CD4-positive, alpha-beta T cell (primary cell): ENCODE data around the gene SPSB1. TPM values are rescaled to one million over a fixed set of nuclear protein-coding genes. Genes with fewer than 3 reads are reported as not detected.

Experiments
- ATAC-seq: fragments of 200-7000 bp; cut with Tn5 transposase; one replicate; pipeline ENCODE4 v1.10.0; 2022; ENCODE audit warnings: mild to moderate bottlenecking; ENCODE audit not compliant: poor library complexity
- CTCF ChIA-PET: fragments of 350-600 bp; sonication (Branson Sonifier 250); formaldehyde crosslinking; loops from one replicate; lab custom pipeline; 2021; ENCODE audit warnings: antibody characterized with exemption, inconsistent platforms; lab: Charles Lee
- POLR2A ChIA-PET: fragments of 350-600 bp; sonication (Branson Sonifier 250); formaldehyde crosslinking; loops from one replicate; lab custom pipeline; 2021; ENCODE audit warnings: antibody characterized with exemption, inconsistent platforms; lab: Charles Lee
- DNase-seq, 14 experiments: peaks; one replicate each; pipeline ENCODE4 v3.0.0-alpha.2; 2013 to 2020; ENCODE audit warnings: mixed read lengths in 2 of 14
- H3K27ac ChIP-seq, 2 donors: one replicate each; pipeline versions ENCODE4 v1.5.1 to v1.7.0; 2013; ENCODE audit warnings: low read length in 2 of 2, low read depth in 1 of 2, mild to moderate bottlenecking in 1 of 2
- H3K27me3 ChIP-seq, 2 experiments: 1 replicate in 1 of 2; 2 replicates in 1 of 2; pipeline versions ENCODE4 v1.6.1 to v1.7.0; 2013; ENCODE audit warnings: low read length in 2 of 2, control low read depth in 1 of 2, mild to moderate bottlenecking in 1 of 2, moderate library complexity in 1 of 2; ENCODE audit not compliant: insufficient read depth in 2 of 2, control insufficient read depth in 1 of 2
- H3K36me3 ChIP-seq: one replicate; pipeline ENCODE4 v1.6.1; 2013; ENCODE audit warnings: low read length, control low read depth; ENCODE audit not compliant: insufficient read depth
- H3K4me1 ChIP-seq: one replicate; pipeline ENCODE4 v1.6.1; 2013; ENCODE audit warnings: low read length, control low read depth; ENCODE audit not compliant: insufficient read depth
- H3K4me3 ChIP-seq: one replicate; pipeline ENCODE4 v1.5.1; 2013; ENCODE audit warnings: mild to moderate bottlenecking, low read length, moderate library complexity
- H3K9me3 ChIP-seq, 2 experiments: 1 replicate in 1 of 2; 2 replicates in 1 of 2; pipeline versions ENCODE4 v1.6.1 to v1.7.0; 2013; ENCODE audit warnings: low read length in 2 of 2, mild to moderate bottlenecking in 2 of 2, control low read depth in 1 of 2, moderate library complexity in 1 of 2; ENCODE audit not compliant: control insufficient read depth in 1 of 2, insufficient read depth in 1 of 2
- H3K27ac Mint-ChIP-seq: one replicate; pipeline ENCODE4 v1.8.0; 2020; ENCODE audit warnings: mixed read lengths
- H3K27me3 Mint-ChIP-seq: one replicate; pipeline ENCODE4 v1.8.0; 2021; ENCODE audit warnings: mixed read lengths
- H3K36me3 Mint-ChIP-seq: one replicate; pipeline ENCODE4 v1.8.0; 2021; ENCODE audit warnings: low read depth, mixed read lengths
- H3K4me1 Mint-ChIP-seq: one replicate; pipeline ENCODE4 v1.8.0; 2021; ENCODE audit warnings: low read depth, mixed read lengths
- H3K4me3 Mint-ChIP-seq: one replicate; pipeline ENCODE4 v1.8.0; 2020; ENCODE audit warnings: mild to moderate bottlenecking, mixed read lengths
- H3K9me3 Mint-ChIP-seq: one replicate; pipeline ENCODE4 v1.8.0; 2020; ENCODE audit warnings: mixed read lengths
- intact Hi-C, 2 experiments: fragments of 100-400 bp; cut with DNase I in 1 of 2; cut with micrococcal nuclease in 1 of 2; formaldehyde crosslinking; loops; one replicate each; pipeline versions ENCODE4 v1.15.1 to v1.9.0; 2023 to 2025; cut with DNase I, micrococcal nuclease
- total RNA-seq, 174 experiments: library from RNA in 2 of 174; stranded (reverse) in 2 of 174; gene quantifications; one replicate each; pipeline ENCODE4 v1.2.3 and lab custom pipeline; 2021 to 2026
- TF ChIP-seq, protein P1 (sequence below): fragments of 200-600 bp; IDR thresholded peaks from one replicate; pipeline ENCODE4 v1.8.0; 2022; ENCODE audit warnings: antibody characterized with exemption, mild to moderate bottlenecking

Gene SPSB1
- total RNA-seq, 2 experiments from 2014 or later: 1.9 to 2.3 TPM

DNA sequence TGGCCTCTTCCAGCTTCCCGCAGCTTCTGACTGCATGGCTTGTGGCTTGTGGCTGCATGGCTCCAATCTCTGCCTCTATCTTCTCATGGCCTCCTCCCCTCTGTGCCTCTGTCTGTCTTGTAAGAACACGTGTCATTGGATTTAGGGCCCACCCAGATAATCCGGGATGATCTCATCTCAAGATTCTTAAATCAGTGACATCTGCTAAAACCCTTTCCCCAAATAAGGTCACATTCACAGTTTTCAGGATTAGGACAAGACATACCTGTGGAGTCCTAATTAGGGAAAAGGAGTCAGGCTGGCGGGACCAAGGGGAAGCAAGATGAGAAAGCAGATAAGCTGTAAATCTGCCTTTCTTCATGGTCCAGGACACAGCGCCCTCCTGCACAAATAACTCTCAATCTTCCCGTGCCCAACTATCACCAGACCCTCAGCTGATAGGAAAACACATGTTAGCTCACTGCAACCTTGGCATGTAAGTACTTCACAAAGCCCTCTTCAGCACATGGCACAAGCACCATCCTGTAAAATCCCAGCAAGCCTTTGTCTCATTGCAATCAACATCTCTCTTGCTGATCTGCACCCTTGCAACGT, 82.2 kb downstream of the SPSB1 start:
- no peaks in the 10 kb centered on the region for H3K36me3 ChIP-seq
- no peak overlapping the region for H3K27ac Mint-ChIP-seq
- H3K4me1 ChIP-seq: no peaks in the 10 kb centered on the region
- no peaks in the 10 kb centered on the region for H3K27me3 Mint-ChIP-seq
- no peaks in the 10 kb centered on the region for H3K9me3 Mint-ChIP-seq
- no peaks in the 10 kb centered on the region for H3K9me3 ChIP-seq
- intact Hi-C loops: no loop called here
- TF ChIP-seq, protein P1, sequence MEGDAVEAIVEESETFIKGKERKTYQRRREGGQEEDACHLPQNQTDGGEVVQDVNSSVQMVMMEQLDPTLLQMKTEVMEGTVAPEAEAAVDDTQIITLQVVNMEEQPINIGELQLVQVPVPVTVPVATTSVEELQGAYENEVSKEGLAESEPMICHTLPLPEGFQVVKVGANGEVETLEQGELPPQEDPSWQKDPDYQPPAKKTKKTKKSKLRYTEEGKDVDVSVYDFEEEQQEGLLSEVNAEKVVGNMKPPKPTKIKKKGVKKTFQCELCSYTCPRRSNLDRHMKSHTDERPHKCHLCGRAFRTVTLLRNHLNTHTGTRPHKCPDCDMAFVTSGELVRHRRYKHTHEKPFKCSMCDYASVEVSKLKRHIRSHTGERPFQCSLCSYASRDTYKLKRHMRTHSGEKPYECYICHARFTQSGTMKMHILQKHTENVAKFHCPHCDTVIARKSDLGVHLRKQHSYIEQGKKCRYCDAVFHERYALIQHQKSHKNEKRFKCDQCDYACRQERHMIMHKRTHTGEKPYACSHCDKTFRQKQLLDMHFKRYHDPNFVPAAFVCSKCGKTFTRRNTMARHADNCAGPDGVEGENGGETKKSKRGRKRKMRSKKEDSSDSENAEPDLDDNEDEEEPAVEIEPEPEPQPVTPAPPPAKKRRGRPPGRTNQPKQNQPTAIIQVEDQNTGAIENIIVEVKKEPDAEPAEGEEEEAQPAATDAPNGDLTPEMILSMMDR: no peak
- H3K4me1 Mint-ChIP-seq: no peaks in the 10 kb centered on the region
- no peaks in the 10 kb centered on the region for H3K36me3 Mint-ChIP-seq
- ChIA-PET POLR2A (no interaction called here), CTCF (no interaction called here)
- H3K27me3 ChIP-seq: no peaks in the 10 kb centered on the region
- no peak overlapping the region for H3K4me3 ChIP-seq
- no peak for ATAC-seq
- no peak for DNase-seq
- no peak overlapping the region for H3K27ac ChIP-seq
- no peak overlapping the region for H3K4me3 Mint-ChIP-seq

GRCh38 chr1:9375912-9376311, 83.2 kb downstream of the SPSB1 start:
- no peaks in the 10 kb centered on the region for H3K36me3 Mint-ChIP-seq
- no peak overlapping the region for H3K27ac ChIP-seq
- H3K27me3 ChIP-seq: no peaks in the 10 kb centered on the region
- H3K4me1 Mint-ChIP-seq: no peaks in the 10 kb centered on the region
- no peak overlapping the region for H3K4me3 ChIP-seq
- H3K9me3 Mint-ChIP-seq: no peaks in the 10 kb centered on the region
- H3K27me3 Mint-ChIP-seq: no peaks in the 10 kb centered on the region
- H3K9me3 ChIP-seq: no peaks in the 10 kb centered on the region
- no peaks in the 10 kb centered on the region for H3K36me3 ChIP-seq
- intact Hi-C loops: no loop called here
- CTCF ChIA-PET: no interaction called here
- no peak for ATAC-seq
- H3K4me3 Mint-ChIP-seq: no peak overlapping the region
- POLR2A ChIA-PET: no interaction called here
- H3K4me1 ChIP-seq: no peaks in the 10 kb centered on the region
- DNase-seq: no peak
- TF ChIP-seq, protein P1: no peak
- no peak overlapping the region for H3K27ac Mint-ChIP-seq

DNA sequence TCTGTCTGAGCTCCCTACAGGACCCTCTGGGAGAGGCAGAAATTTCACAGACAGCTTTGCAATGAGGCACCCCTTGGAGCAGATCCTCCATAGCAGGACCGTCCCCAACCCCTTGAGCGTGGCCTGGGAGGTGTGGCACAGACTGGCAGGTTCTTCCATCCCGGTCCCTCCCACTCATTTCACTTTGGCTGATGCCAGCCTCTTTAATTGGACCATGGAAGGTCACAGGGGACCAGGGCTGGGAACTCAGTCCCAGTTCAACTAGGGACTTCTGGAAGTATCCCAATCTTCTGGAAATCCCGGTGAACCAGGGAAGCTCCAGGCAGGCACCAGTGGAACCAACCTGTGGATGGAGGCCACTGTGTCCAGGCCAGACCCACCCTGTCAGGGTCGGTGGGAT, 83.7 kb downstream of the SPSB1 start:
- no peak overlapping the region for H3K27ac Mint-ChIP-seq
- no peaks in the 10 kb centered on the region for H3K36me3 Mint-ChIP-seq
- TF ChIP-seq, protein P1: no peak
- ChIA-PET CTCF (no interaction called here), POLR2A (no interaction called here)
- DNase-seq (no peak), ATAC-seq (no peak)
- Histone ChIP-seq H3K4me3 (no peak overlapping the region), H3K9me3 (no peaks in the 10 kb centered on the region), H3K27ac (no peak overlapping the region), H3K36me3 (no peaks in the 10 kb centered on the region), H3K4me1 (no peaks in the 10 kb centered on the region), H3K27me3 (no peaks in the 10 kb centered on the region)
- no peak overlapping the region for H3K4me3 Mint-ChIP-seq
- no peaks in the 10 kb centered on the region for H3K27me3 Mint-ChIP-seq
- intact Hi-C loops: no loop called here
- H3K9me3 Mint-ChIP-seq: no peaks in the 10 kb centered on the region
- no peaks in the 10 kb centered on the region for H3K4me1 Mint-ChIP-seq
